SK-N-MC (cell line): ENCODE data around the gene TSHB.

Experiments
- EZH2 ChIP-seq: fragments of 200-600 bp; sonication (generic); IDR thresholded peaks from one replicate; pipeline ENCODE4 v1.6.1; 2017; ENCODE audit warnings: antibody characterized with exemption
- POLR2AphosphoS5 ChIP-seq: IDR thresholded peaks from 2 replicates; pipeline ENCODE4 v1.6.1; 2012; ENCODE audit warnings: mild to moderate bottlenecking, low read depth, low read length, borderline replicate concordance

DNA sequence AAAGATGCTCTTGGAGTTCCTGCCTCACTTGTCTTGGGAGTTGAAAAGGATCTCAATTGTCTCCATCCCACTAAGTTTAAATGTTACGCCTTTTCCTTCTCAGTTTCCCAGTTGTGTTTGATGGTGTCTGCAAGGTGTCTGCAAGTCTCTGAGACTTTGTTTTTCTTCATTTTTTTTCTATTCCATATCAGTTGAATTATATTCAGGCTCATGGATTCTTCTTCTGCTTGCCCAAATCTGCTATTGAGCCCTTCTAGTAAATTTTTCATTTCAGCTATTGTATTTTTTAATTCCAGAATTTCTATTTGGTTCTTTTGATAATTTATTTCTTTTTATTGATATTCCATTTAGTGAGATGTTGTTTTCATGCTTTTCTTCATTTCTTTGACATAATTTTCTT, 47.4 kb upstream of the TSHB start:
- TF ChIP-seq EZH2, result no peak
- no peak for TF ChIP-seq POLR2AphosphoS5
